Activated CD4-positive, alpha-beta T cell treated with anti-CD3 and anti-CD28 coated beads for 1 hour (primary cell): Measurements from ENCODE around the gene PCDHA3.
"Not testable (repeated sequence)": the region's sequence is repeated elsewhere in the genome, so short reads cannot be mapped to it uniquely, and the experiment has no call there.

Experiments
- DNase-seq: peaks from one replicate; pipeline ENCODE4 v3.0.0-alpha.2; 2020

The PCDHA3 gene

DNA sequence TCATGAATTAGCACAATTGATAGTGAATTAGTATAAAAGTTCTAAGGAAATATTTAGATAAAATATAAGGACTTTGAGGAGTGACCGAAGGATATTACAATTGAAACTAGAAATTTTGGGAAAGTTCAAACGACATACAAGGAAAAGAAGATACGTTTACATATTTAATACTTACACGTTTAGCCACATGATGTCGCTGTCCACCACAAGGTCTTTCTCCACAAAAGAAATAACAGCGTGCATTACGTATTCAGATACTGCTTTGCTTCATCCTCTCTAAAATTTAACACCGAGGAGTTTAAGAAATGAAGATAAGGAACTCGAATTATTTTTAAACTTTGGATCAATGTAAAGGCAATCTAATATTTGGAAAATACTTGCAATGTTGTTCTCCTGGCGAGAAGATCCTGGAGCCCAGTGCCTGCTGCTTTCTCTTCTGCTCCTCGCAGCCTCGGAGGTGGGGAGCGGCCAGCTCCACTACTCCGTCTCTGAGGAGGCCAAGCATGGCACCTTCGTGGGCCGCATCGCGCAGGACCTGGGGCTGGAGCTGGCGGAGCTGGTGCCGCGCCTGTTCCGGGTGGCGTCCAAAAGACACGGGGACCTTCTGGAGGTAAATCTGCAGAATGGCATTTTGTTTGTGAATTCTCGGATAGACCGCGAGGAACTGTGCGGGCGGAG is at the start of gene PCDHA3:
TSS of gene PCDHA3 (plus strand) at position 242 of the 678 bp plus-strand sequence.
- no peak for DNase-seq

DNA sequence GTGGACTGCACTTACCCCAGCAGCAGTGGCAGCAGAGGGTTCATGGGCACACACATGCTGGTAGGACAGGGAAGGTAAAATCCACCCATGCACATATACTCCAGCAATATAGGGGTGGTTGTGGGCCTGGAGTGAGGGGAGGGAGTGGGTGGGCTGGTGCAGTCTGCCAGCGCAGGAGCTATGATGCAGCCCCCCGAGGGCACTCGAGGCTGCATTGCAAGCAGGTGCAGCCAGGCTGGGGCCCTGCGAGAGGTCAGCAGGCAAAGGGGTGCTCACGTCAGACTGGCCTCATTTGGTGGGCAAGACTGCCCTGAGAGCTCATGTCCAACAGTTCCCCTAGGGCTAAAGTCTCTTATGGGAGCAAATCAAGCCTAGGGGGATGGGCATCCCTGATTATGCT is 47.3 kb upstream of the PCDHA3 start:
- no peak for DNase-seq

- DNase-seq: no peak
These were observed 36.5 kb upstream of the PCDHA3 start for GRCh38 chr5:140764177-140764973.

DNA sequence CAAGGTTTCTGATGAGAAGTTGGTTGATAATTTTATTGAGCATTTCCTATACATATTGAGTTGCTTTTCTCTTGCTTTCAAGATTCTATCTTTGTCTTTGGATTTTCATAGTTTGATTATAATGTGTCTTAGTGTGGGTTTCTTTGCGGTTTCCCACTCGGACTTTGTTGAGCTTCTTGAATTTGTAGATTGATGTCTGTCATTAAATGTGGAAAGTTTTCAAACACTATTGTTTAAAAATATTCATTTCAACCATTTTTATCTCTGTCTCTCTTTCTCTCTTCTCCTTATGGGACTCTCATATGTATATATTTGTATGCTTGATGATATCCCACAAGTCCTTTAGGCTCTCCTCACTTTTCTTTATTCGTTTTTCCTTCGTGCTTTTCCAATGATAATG is 33.4 kb upstream of the PCDHA3 start:
- DNase-seq: no peak

DNA sequence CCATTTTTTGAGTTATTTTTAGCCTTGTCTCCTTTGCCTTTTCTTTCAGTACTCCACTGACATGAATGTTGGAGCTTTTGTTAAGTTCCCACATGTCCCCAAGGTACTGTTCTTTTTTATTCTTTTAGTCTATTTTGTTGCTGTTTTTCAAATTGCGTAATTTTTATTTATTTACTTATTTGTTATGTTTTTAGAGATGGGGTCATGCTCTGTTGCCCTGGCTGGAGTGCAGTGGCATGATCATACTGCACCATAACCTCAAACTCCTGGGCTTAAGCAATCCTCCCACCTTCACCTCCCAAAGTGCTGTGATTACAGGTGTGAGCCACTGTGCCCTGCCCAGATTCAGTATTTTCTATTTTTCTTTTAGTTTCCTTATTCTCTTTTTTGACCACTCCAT is 20.3 kb upstream of the PCDHA3 start:
- no peak for DNase-seq

GRCh38 chr5:140785905-140786686 is 14.8 kb upstream of the PCDHA3 start, which contains the start of gene PCDHA1:
PCDHA1 (plus strand) TSS chr5:140786140.
- DNase-seq: no peak

DNA sequence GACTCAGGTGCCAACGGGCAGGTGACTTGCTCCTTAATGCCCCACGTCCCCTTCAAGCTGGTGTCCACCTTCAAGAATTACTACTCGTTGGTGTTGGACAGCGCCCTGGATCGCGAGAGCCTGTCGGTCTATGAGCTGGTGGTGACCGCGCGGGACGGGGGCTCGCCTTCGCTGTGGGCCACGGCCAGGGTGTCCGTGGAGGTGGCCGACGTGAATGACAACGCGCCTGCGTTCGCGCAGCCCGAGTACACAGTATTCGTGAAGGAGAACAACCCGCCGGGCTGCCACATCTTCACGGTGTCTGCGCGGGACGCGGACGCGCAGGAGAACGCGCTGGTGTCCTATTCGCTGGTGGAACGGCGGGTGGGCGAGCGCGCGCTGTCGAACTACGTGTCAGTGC is 13.4 kb upstream of the PCDHA3 start:
- not testable (repeated sequence) for DNase-seq

DNA sequence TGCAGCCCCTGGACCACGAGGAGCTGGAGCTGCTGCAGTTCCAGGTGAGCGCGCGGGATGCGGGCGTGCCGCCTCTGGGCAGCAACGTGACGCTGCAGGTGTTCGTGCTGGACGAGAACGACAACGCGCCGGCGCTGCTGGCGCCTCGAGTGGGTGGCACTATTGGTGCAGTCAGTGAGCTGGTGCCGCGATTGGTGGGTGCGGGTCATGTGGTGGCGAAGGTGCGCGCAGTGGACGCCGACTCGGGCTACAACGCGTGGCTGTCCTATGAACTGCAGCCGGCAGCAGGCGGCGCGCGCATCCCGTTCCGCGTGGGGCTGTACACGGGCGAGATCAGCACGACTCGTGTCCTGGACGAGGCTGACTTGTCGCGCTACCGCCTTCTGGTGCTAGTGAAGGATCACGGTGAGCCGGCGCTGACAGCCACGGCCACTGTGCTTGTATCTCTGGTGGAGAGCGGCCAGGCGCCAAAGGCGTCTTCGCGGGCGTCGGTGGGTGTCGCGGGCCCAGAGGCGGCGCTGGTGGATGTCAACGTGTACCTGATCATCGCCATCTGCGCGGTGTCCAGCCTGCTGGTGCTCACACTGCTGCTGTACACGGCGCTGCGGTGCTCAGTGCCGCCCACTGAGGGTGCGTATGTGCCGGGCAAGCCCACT is 12.9 kb upstream of the PCDHA3 start:
- DNase-seq: not testable (repeated sequence)

DNA sequence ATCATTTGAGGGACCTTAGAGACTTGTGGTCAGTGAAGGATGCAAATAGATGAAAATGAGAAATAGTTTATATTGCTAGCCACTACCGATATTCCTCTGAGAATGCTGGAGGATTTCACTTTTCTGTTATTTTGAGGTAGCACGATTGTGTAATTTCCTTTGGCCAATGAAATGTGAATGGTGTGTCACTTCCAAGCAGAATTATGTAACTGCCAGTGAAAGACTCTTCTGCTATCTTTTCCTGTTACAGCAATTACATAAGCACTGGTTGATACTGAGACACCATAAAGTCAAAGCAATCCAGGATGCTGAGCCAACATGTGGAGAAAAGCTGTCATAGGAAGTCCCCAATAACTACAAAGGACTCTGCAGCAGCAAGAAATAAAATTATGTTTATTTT is 9.8 kb upstream of the PCDHA3 start:
- DNase-seq: no peak

DNA sequence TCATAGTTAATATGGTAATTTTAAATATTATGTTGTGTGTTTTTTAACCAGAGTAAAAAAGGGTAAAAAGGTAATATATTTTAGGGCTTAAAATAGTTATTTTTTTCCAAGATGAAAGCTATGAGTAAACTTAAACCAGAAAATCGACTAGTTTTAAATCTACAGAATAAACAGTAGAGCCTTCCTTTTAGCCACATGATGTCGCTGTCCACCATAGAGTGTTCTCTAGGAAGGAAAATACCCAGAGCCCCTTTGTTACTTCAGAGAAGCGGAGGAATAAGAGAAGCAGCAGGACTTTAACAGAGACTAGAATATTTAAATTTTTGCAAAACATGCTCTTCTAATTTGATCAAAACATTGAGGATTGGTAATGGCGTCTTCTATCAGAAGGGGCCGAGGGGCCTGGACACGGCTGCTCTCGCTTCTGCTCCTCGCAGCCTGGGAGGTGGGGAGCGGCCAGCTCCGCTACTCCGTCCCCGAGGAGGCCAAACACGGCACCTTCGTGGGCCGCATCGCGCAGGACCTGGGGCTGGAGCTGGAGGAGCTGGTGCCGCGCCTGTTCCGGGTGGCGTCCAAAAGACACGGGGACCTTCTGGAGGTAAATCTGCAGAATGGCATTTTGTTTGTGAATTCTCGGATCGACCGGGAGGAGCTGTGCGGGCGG is 6.1 kb upstream of the PCDHA3 start, which contains the start of gene PCDHA2:
TSS of gene PCDHA2 (plus strand) at position 258 of the 664 bp plus-strand sequence.
- no peak for DNase-seq

DNA sequence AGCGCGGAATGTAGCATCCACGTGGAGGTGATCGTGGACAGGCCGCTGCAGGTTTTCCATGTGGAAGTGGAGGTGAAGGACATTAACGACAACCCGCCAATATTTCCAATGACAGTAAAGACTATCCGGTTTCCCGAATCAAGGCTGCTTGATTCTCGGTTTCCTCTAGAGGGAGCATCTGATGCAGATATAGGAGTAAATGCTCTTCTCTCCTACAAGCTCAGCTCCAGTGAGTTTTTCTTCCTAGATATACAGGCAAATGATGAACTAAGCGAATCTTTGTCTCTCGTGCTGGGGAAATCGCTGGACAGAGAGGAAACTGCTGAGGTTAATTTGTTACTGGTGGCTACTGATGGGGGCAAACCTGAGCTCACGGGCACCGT is 5.6 kb upstream of the PCDHA3 start:
- no peak for DNase-seq

DNA sequence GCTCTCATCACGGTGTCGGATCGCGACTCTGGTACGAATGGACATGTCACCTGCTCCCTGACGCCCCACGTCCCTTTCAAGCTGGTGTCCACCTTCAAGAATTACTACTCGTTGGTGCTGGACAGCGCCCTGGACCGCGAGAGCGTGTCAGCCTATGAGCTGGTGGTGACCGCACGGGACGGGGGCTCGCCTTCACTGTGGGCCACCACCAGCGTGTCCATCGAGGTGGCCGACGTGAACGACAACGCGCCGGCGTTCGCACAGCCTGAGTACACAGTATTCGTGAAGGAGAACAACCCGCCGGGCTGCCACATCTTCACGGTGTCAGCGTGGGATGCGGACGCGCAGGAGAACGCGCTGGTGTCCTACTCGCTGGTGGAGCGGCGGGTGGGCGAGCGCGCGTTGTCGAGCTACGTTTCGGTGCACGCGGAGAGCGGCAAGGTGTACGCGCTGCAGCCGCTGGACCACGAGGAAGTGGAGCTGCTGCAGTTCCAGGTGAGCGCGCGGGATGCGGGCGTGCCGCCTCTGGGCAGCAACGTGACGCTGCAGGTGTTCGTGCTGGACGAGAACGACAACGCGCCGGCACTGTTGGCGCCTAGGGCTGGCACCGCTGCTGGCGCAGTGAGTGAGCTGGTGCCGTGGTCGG is 4.7 kb upstream of the PCDHA3 start:
- not testable (repeated sequence) for DNase-seq

- no peak for DNase-seq
These were observed 4.2 kb upstream of the PCDHA3 start for GRCh38 chr5:140796718-140797095.

DNA sequence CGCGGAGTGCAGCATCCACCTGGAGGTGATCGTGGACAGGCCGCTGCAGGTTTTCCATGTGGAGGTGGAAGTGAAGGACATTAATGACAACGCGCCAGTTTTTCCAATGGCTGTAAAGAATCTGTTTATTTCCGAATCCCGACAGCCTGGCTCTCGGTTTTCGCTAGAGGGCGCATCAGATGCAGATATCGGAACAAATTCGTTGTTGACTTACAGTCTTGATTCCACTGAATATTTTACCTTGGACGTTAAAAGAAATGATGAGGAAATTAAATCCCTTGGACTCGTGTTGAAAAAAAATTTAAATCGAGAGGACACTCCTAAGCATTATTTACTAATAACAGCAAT is 611 bp downstream of the PCDHA3 start:
- no peak for DNase-seq

DNA sequence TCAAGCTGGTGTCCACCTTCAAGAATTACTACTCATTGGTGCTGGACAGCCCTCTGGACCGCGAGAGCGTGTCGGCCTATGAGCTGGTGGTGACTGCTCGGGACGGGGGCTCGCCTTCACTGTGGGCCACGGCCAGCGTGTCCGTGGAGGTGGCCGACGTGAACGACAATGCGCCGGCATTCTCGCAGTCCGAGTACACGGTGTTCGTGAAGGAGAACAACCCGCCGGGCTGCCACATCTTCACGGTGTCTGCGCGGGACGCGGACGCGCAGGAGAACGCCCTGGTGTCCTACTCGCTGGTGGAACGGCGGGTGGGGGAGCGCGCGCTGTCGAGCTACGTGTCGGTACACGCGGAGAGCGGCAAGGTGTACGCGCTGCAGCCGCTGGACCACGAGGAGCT is 1.5 kb downstream of the PCDHA3 start:
- DNase-seq: not testable (repeated sequence)

- no peak for DNase-seq
These were observed 2.0 kb downstream of the PCDHA3 start for GRCh38 chr5:140802781-140803271.

- DNase-seq: no peak
These were observed 6.2 kb downstream of the PCDHA3 start, which contains the start of gene PCDHA4 for GRCh38 chr5:140806834-140807775. PCDHA4 (plus strand) TSS chr5:140807068.

DNA sequence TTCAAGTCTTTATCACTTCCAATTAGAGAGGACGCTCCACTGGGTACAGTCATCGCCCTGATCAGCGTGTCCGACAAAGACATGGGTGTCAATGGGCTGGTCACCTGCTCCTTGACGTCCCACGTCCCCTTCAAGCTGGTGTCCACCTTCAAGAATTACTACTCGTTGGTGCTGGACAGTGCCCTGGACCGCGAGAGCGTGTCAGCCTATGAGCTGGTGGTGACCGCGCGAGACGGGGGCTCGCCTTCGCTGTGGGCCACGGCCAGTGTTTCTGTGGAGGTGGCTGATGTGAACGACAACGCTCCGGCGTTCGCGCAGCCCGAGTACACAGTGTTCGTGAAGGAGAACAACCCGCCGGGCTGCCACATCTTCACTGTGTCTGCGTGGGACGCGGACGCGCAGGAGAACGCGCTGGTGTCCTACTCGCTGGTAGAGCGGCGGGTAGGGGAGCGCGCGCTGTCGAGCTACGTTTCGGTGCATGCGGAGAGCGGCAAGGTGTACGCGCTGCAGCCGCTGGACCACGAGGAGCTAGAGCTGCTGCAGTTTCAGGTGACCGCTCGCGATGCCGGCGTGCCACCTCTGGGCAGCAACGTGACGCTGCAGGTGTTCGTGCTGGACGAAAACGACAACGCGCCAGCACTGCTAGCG is 7.5 kb downstream of the PCDHA3 start:
- not testable (repeated sequence) for DNase-seq

GRCh38 chr5:140808889-140809291 is 8.0 kb downstream of the PCDHA3 start:
- DNase-seq: no peak
